GM13977 (cell line): Measurements from ENCODE around the gene CCDC184.

ENCODE experiments used
- DNase-seq: peaks from one replicate; pipeline ENCODE4 v3.0.0; 2012; ENCODE audit warnings: low spot score
- CTCF ChIP-seq: IDR thresholded peaks from 2 replicates; pipeline ENCODE4 v1.5.1; 2012; ENCODE audit warnings: mild to moderate bottlenecking, control low read depth; ENCODE audit not compliant: insufficient read depth; ENCODE audit errors: extremely low read depth, missing control alignments
- in situ Hi-C: fragments of 300-500 bp; cut with MboI; formaldehyde crosslinking; loops from one replicate; pipeline ENCODE4 v1.12.0; 2022; ENCODE audit warnings: low sequenced_read_pairs, low pct_unique_long_range_greater_than_20kb, mixed read lengths, inconsistent platforms; ENCODE audit not compliant: unreplicated experiment

CCDC184 gene

GRCh38 chr12:48194799-48195201 is 11.4 kb downstream of the CCDC184 start:
- DNase-seq: no peak
- in situ Hi-C loops: loop anchor here (25.0 kb wide), 1 partner anchor 418 kb away; no protein-coding TSS in a partner anchor
- no peak for TF ChIP-seq CTCF

DNA sequence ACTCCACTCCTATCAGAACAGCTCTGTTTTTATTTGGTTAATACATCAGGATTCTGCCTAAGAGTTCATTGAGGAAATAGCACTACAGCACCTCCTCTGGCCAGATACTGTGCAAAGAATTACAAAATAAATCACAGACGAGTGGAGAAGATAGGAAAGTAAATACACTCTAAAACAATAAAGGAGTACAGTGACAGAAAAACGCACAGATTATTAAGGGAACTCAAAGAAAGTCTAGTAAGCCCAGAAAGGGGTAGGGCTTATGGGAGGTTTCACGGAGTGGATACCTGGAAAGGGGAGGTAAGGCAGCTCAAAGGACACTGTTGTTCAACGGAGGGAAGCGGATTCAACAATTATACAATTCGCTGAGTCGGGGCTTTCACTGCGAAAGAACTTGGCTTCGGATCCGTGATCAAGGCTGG is 14.1 kb downstream of the CCDC184 start:
- TF ChIP-seq CTCF: peak; percentile 63
- DNase-seq: peak; percentile 36
- in situ Hi-C loops: loop anchor here (25.0 kb wide), 1 partner anchor 415 kb away; no protein-coding TSS in a partner anchor

GRCh38 chr12:48197971-48198671 is 14.7 kb downstream of the CCDC184 start:
- in situ Hi-C loops: loop anchor here (25.0 kb wide), 1 partner anchor 414 kb away; no protein-coding TSS in a partner anchor
- TF ChIP-seq CTCF: peak; percentile 4
- DNase-seq: peak; percentile 93

- no peak for DNase-seq
- in situ Hi-C loops: loop anchor here (25.0 kb wide), 1 partner anchor 414 kb away; no protein-coding TSS in a partner anchor
- no peak for TF ChIP-seq CTCF
Measured at GRCh38 chr12:48198672-48198971, 15.2 kb downstream of the CCDC184 start.

DNA sequence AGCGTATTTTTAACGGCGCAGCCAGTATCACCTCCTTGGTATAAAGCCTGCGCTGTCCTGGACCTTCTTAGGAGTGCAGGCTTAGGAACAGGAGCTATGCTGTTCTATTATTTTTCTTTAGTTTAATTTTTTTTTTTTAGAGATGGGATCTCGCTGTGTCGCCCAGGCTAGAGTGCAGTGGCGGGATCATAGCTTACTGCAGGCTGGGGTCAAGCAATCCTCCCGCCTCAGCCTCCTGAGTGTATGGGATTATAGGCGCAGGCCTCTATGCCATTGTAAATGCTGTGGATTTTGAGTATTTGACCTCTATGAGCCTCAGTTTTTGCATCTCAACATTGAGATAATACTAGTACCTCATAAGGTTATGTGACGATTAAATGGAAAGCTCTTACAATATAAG is 15.5 kb downstream of the CCDC184 start:
- in situ Hi-C loops: loop anchor here (25.0 kb wide), 1 partner anchor 413 kb away; no protein-coding TSS in a partner anchor
- no peak for TF ChIP-seq CTCF
- DNase-seq: no peak

- in situ Hi-C loops: loop anchor here (25.0 kb wide), 1 partner anchor 413 kb away; no protein-coding TSS in a partner anchor
Measured at GRCh38 chr12:48199774-48200221, 16.4 kb downstream of the CCDC184 start.

More at GRCh38 chr12:48199774-48200221, 16.4 kb downstream of the CCDC184 start:
- no peak for DNase-seq
- no peak for TF ChIP-seq CTCF
